H9 (cell line): Measurements from ENCODE around the gene RANBP17. TPM values are rescaled to one million over a fixed set of nuclear protein-coding genes. Genes with fewer than 3 reads are reported as not detected.
A peak's percentile ranks its signal among the peaks of the same experiment; 100 is the strongest.

Source experiments
- DNase-seq: peaks from one replicate; pipeline ENCODE4 v3.0.0-alpha.2; 2017
- H2AFZ ChIP-seq: one replicate; pipeline ENCODE4 v1.6.1; 2013; ENCODE audit warnings: mild to moderate bottlenecking, low read length, control low read depth, moderate library complexity
- H2AK5ac ChIP-seq: 2 replicates; pipeline ENCODE4 v1.6.1; 2013; ENCODE audit warnings: low read length, control low read depth, mixed read lengths; ENCODE audit not compliant: insufficient read length
- H2BK120ac ChIP-seq: one replicate; pipeline ENCODE4 v1.6.1; 2013; ENCODE audit warnings: low read depth, mild to moderate bottlenecking, low read length, control low read depth, inconsistent platforms; ENCODE audit not compliant: poor library complexity, severe bottlenecking
- H2BK12ac ChIP-seq: 2 replicates; pipeline ENCODE4 v1.6.1; 2013; ENCODE audit warnings: low read length, control low read depth, mixed read lengths, low read depth; ENCODE audit not compliant: insufficient read length
- H2BK15ac ChIP-seq: 2 replicates; pipeline ENCODE4 v1.6.1; 2013; ENCODE audit warnings: low read depth, low read length, control low read depth
- H2BK20ac ChIP-seq: one replicate; pipeline ENCODE4 v1.6.1; 2013; ENCODE audit warnings: low read depth, mild to moderate bottlenecking, low read length, control low read depth, inconsistent platforms; ENCODE audit not compliant: poor library complexity, severe bottlenecking
- H2BK5ac ChIP-seq: 2 replicates; pipeline ENCODE4 v1.6.1; 2013; ENCODE audit warnings: low read length, control low read depth, mixed read lengths; ENCODE audit not compliant: insufficient read length
- H3K14ac ChIP-seq: 2 replicates; pipeline ENCODE4 v1.6.1; 2013; ENCODE audit warnings: low read length, control low read depth; ENCODE audit not compliant: insufficient read depth
- H3K18ac ChIP-seq: 2 replicates; pipeline ENCODE4 v1.6.1; 2013; ENCODE audit warnings: low read depth, mild to moderate bottlenecking, mixed read lengths, low read length, control low read depth; ENCODE audit not compliant: insufficient read length
- H3K23ac ChIP-seq: 2 replicates; pipeline ENCODE4 v1.6.1; 2013; ENCODE audit warnings: low read length, control low read depth, mixed read lengths, low read depth; ENCODE audit not compliant: insufficient read length
- H3K23me2 ChIP-seq: 2 replicates; pipeline ENCODE4 v1.6.1; 2013; ENCODE audit warnings: low read depth, mild to moderate bottlenecking, mixed read lengths, low read length, control low read depth; ENCODE audit not compliant: insufficient read length, poor library complexity, severe bottlenecking
- H3K27ac ChIP-seq: 2 replicates; pipeline ENCODE4 v1.5.1; 2013; ENCODE audit warnings: low read length, control low read depth, mixed read lengths, low read depth; ENCODE audit not compliant: insufficient read length
- H3K27me3 ChIP-seq: 2 replicates; pipeline ENCODE4 v1.6.1; 2013; ENCODE audit warnings: low read length, control low read depth, inconsistent platforms; ENCODE audit not compliant: insufficient read depth
- H3K4ac ChIP-seq: 2 replicates; pipeline ENCODE4 v1.6.1; 2013; ENCODE audit warnings: low read depth, mild to moderate bottlenecking, control low read depth, inconsistent platforms, low read length, moderate library complexity
- H3K4me1 ChIP-seq: 2 replicates; pipeline ENCODE4 v1.6.1; 2013; ENCODE audit warnings: low read length, control low read depth, inconsistent platforms; ENCODE audit not compliant: insufficient read depth
- H3K4me2 ChIP-seq: 2 replicates; pipeline ENCODE4 v1.6.1; 2013; ENCODE audit warnings: low read length, control low read depth, mixed read lengths; ENCODE audit not compliant: insufficient read length, insufficient read depth
- H3K56ac ChIP-seq: 2 replicates; pipeline ENCODE4 v1.6.1; 2013; ENCODE audit warnings: low read depth, mild to moderate bottlenecking, mixed read lengths, low read length, control low read depth; ENCODE audit not compliant: insufficient read length
- H3K79me1 ChIP-seq: 2 replicates; pipeline ENCODE4 v1.6.1; 2013; ENCODE audit warnings: low read depth, mild to moderate bottlenecking, moderate library complexity, low read length, control low read depth, inconsistent platforms; ENCODE audit not compliant: insufficient read depth, poor library complexity, severe bottlenecking
- H3K79me2 ChIP-seq: 2 replicates; pipeline ENCODE4 v1.6.1; 2013; ENCODE audit warnings: low read length, control low read depth, inconsistent platforms; ENCODE audit not compliant: insufficient read depth
- H3K9ac ChIP-seq: 2 replicates; pipeline ENCODE4 v1.6.1; 2013; ENCODE audit warnings: low read length, control low read depth, mixed read lengths; ENCODE audit not compliant: insufficient read length; ENCODE audit errors: extremely low read depth
- H3K9me3 ChIP-seq: one replicate; pipeline ENCODE4 v1.6.1; 2013; ENCODE audit warnings: low read depth, low read length, inconsistent platforms; ENCODE audit not compliant: control insufficient read depth
- H3T11ph ChIP-seq: one replicate; pipeline ENCODE4 v1.6.1; 2013; ENCODE audit warnings: mild to moderate bottlenecking, low read length, control low read depth, inconsistent platforms
- H4K20me1 ChIP-seq: one replicate; pipeline ENCODE4 v1.6.1; 2013; ENCODE audit not compliant: control insufficient read depth, insufficient read length, insufficient read depth
- H4K5ac ChIP-seq: 2 replicates; pipeline ENCODE4 v1.6.1; 2013; ENCODE audit warnings: low read depth, mild to moderate bottlenecking, mixed read lengths, low read length, control low read depth; ENCODE audit not compliant: insufficient read length
- H4K8ac ChIP-seq: replicated peaks from 2 replicates; pipeline ENCODE4 v1.6.1; 2013; ENCODE audit warnings: low read length, control low read depth, mixed read lengths, low read depth; ENCODE audit not compliant: insufficient read length
- H4K91ac ChIP-seq: 2 replicates; pipeline ENCODE4 v1.6.1; 2013; ENCODE audit warnings: low read depth, mild to moderate bottlenecking, moderate library complexity, mixed read lengths, low read length, control low read depth; ENCODE audit not compliant: insufficient read length
- H3K27ac Mint-ChIP-seq, 3 experiments: 2 replicates in 2 of 3; 3 replicates in 1 of 3; pipeline ENCODE4 v1.8.0; 2020 to 2021; ENCODE audit warnings: mixed read lengths in 3 of 3, mild to moderate bottlenecking in 1 of 3, moderate library complexity in 1 of 3
- H3K27me3 Mint-ChIP-seq: 2 replicates; pipeline ENCODE4 v1.8.0; 2021; ENCODE audit warnings: low read depth, mild to moderate bottlenecking, moderate library complexity, mixed read lengths
- H3K36me3 Mint-ChIP-seq, 3 experiments: 2 replicates in 2 of 3; 3 replicates in 1 of 3; pipeline ENCODE4 v1.8.0; 2020 to 2021; ENCODE audit warnings: low read depth in 3 of 3, mixed read lengths in 3 of 3; ENCODE audit not compliant: insufficient read depth in 1 of 3
- H3K4me1 Mint-ChIP-seq, 2 experiments: 2 replicates each; pipeline ENCODE4 v1.8.0; 2020; ENCODE audit warnings: mixed read lengths in 2 of 2
- H3K4me3 Mint-ChIP-seq, 2 experiments: 2 replicates in 1 of 2; 3 replicates in 1 of 2; pipeline ENCODE4 v1.8.0; 2020 to 2021; ENCODE audit warnings: mild to moderate bottlenecking in 2 of 2, mixed read lengths in 2 of 2, moderate library complexity in 1 of 2
- H3K9me3 Mint-ChIP-seq, 2 experiments: 2 replicates in 1 of 2; 3 replicates in 1 of 2; pipeline ENCODE4 v1.8.0; 2020; ENCODE audit warnings: mild to moderate bottlenecking in 2 of 2, mixed read lengths in 2 of 2, moderate library complexity in 1 of 2
- WGBS: extraction: QIAGEN DNeasy Blood & Tissue Kit; methylation state at CpG from one replicate; pipeline ENCODE4 v1.1.7; 2013; ENCODE audit warnings: missing lambda C conversion rate, low lambda C conversion rate, mixed read lengths; ENCODE audit not compliant: insufficient read length; ENCODE audit errors: extremely low coverage; 5-methylcytosine and 5-hydroxymethylcytosine counted together
- total RNA-seq: library from RNA; stranded (reverse); gene quantifications from 2 replicates; pipeline ENCODE4 v1.2.1, GENCODE V29; 2021
- TF ChIP-seq, protein P1 (sequence below): fragments of 200-600 bp; sonication (generic); conservative IDR thresholded peaks from 3 replicates; pipeline ENCODE4 v1.8.0; 2021; ENCODE audit warnings: antibody characterized with exemption, mild to moderate bottlenecking

Gene RANBP17
- total RNA-seq, 1 experiment from 2014 or later: 16.5 TPM

DNA sequence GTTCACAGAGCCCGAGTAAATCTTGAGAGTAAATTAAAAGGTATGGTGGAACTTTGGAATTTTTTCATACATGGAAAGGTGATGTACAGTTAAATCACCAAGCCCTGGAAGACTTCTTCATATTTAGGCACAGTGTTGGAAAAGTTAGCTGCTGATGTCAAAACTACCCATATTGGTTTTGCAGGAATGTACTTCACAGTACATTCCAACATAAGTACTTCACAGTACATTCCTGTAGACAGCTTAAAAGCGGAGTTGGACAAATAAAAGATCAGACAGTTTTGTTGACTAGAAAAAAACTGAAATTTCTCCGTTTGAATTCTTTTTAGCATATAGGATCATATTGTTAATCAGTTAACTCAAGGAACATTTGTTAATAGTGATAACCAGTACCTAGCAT lies 1.8 kb downstream of the RANBP17 start:
- Histone ChIP-seq H3K18ac (no peak overlapping the region), H3K79me1 (peaks cover 6% of the 10 kb centered on the region), H3K56ac (no peak overlapping the region), H3T11ph (no peak overlapping the region), H3K27me3 (no peaks in the 10 kb centered on the region; the same call in 1 of the 2 replicates), H3K4ac (no peak overlapping the region), H4K5ac (no peak overlapping the region), H4K8ac (no peak overlapping the region), H4K91ac (no peak overlapping the region), H2BK12ac (no peak overlapping the region), H2BK120ac (no peak overlapping the region), H2BK15ac (no peak overlapping the region), H2BK20ac (no peak overlapping the region), H2AFZ (no peak overlapping the region), H3K79me2 (peaks cover 12% of the 10 kb centered on the region), H3K4me1 (no peaks in the 10 kb centered on the region; the same call in 1 of the 2 replicates), H3K14ac (no peak overlapping the region), H3K23me2 (peaks cover 8% of the 10 kb centered on the region), H3K23ac (no peak overlapping the region), H4K20me1 (no peaks in the 10 kb centered on the region), H3K9ac (no peak overlapping the region), H3K4me2 (no peak overlapping the region), H3K9me3 (peaks cover 6% of the 10 kb centered on the region), H2AK5ac (no peak overlapping the region), H3K27ac (no peak overlapping the region), H2BK5ac (no peak overlapping the region)
- WGBS: no CpG with 5 or more reads among the region's 3 CpGs
- Mint-ChIP-seq H3K9me3 (peaks cover 14 to 15% of the 10 kb centered on the region in 2 experiments), H3K36me3 (peaks cover 10 to 17% (median 16%) of the 10 kb centered on the region in 3 experiments), H3K27ac (no peak overlapping the region), H3K4me3 (peak overlapping the region; percentile 60 to 83), H3K27me3 (peaks cover 17% of the 10 kb centered on the region), H3K4me1 (peaks cover 32 to 33% of the 10 kb centered on the region in 2 experiments)
- TF ChIP-seq, protein P1, sequence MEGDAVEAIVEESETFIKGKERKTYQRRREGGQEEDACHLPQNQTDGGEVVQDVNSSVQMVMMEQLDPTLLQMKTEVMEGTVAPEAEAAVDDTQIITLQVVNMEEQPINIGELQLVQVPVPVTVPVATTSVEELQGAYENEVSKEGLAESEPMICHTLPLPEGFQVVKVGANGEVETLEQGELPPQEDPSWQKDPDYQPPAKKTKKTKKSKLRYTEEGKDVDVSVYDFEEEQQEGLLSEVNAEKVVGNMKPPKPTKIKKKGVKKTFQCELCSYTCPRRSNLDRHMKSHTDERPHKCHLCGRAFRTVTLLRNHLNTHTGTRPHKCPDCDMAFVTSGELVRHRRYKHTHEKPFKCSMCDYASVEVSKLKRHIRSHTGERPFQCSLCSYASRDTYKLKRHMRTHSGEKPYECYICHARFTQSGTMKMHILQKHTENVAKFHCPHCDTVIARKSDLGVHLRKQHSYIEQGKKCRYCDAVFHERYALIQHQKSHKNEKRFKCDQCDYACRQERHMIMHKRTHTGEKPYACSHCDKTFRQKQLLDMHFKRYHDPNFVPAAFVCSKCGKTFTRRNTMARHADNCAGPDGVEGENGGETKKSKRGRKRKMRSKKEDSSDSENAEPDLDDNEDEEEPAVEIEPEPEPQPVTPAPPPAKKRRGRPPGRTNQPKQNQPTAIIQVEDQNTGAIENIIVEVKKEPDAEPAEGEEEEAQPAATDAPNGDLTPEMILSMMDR: no peak
- DNase-seq: no peak
